ENCODE measurements around the gene SORD.
"Not testable (repeated sequence)": the region's sequence is repeated elsewhere in the genome, so short reads cannot be mapped to it uniquely, and the experiment has no call there.

SORD gene

GRCh38 chr15:45009046-45009445, 13.9 kb upstream of the SORD start:
- no peaks in the 10 kb centered on the region for H3K4me1 ChIP-seq (ENCODE audit: insufficient read depth, low read length)
- TF ChIP-seq EZH2 (IDR thresholded peaks at IDR 0.05; ENCODE audit: borderline replicate concordance, low read depth, low read length, severe bottlenecking): no peak
- TF ChIP-seq, protein P1, sequence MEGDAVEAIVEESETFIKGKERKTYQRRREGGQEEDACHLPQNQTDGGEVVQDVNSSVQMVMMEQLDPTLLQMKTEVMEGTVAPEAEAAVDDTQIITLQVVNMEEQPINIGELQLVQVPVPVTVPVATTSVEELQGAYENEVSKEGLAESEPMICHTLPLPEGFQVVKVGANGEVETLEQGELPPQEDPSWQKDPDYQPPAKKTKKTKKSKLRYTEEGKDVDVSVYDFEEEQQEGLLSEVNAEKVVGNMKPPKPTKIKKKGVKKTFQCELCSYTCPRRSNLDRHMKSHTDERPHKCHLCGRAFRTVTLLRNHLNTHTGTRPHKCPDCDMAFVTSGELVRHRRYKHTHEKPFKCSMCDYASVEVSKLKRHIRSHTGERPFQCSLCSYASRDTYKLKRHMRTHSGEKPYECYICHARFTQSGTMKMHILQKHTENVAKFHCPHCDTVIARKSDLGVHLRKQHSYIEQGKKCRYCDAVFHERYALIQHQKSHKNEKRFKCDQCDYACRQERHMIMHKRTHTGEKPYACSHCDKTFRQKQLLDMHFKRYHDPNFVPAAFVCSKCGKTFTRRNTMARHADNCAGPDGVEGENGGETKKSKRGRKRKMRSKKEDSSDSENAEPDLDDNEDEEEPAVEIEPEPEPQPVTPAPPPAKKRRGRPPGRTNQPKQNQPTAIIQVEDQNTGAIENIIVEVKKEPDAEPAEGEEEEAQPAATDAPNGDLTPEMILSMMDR (IDR thresholded peaks at IDR 0.05; ENCODE audit: borderline replicate concordance, extremely low read depth, low read length, poor library complexity, severe bottlenecking): no peak
- no peaks in the 10 kb centered on the region for H3K27me3 ChIP-seq (ENCODE audit: insufficient read depth, low read length, poor library complexity)
- no peaks in the 10 kb centered on the region for H4K20me1 ChIP-seq (ENCODE audit: insufficient read depth, low read length)
- ATAC-seq (ENCODE audit: insufficient read depth, low read depth) (no peak), DNase-seq (no peak)
- H3K9me3 ChIP-seq (ENCODE audit: insufficient read depth, low read length, severe bottlenecking): no peaks in the 10 kb centered on the region
- H2AFZ ChIP-seq (ENCODE audit: low read depth, low read length): no peak overlapping the region
- no peaks in the 10 kb centered on the region for H3K79me2 ChIP-seq (ENCODE audit: insufficient read depth, low read length)
- no peak overlapping the region for H3K4me3 ChIP-seq (ENCODE audit: low read depth in 1 of 2, low read length in 2 of 2)
- H3K27ac ChIP-seq (ENCODE audit: low read length): no peak overlapping the region
- no peak overlapping the region for H3K9ac ChIP-seq (ENCODE audit: low read depth, low read length)
- no peak overlapping the region for H3K4me2 ChIP-seq (ENCODE audit: insufficient read depth, low read length)
- H3K36me3 ChIP-seq (ENCODE audit: insufficient read depth, low read length): no peaks in the 10 kb centered on the region

DNA sequence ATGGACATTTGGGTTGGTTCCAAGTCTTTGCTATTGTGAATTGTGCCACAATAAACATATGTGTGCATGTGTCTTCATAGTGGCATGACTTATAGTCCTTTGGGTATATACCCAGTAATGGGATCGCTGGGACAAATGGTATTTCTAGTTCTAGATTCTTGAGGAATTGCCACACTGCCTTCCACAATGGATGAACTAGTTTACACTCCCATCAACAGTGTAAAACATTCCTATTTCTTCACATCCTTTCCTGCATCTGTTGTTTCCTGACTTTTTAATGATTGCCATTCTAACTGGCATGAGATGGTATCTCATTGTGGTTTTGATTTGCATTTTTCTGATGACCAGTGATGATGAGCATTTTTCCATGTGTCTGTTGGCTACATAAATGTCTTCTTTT, 7.9 kb upstream of the SORD start:
- DNase-seq; H3K27me3 ChIP-seq (ENCODE audit: insufficient read depth, low read length, poor library complexity); H3K4me3 ChIP-seq (ENCODE audit: low read depth in 1 of 2, low read length in 2 of 2); H2AFZ ChIP-seq (ENCODE audit: low read depth, low read length); H3K4me1 ChIP-seq (ENCODE audit: insufficient read depth, low read length); H3K9me3 ChIP-seq (ENCODE audit: insufficient read depth, low read length, severe bottlenecking); ATAC-seq (ENCODE audit: insufficient read depth, low read depth); H3K4me2 ChIP-seq (ENCODE audit: insufficient read depth, low read length); H3K36me3 ChIP-seq (ENCODE audit: insufficient read depth, low read length); H3K9ac ChIP-seq (ENCODE audit: low read depth, low read length); H3K27ac ChIP-seq (ENCODE audit: low read length); H3K79me2 ChIP-seq (ENCODE audit: insufficient read depth, low read length); H4K20me1 ChIP-seq (ENCODE audit: insufficient read depth, low read length): not testable (repeated sequence)

GRCh38 chr15:45020222-45020900, 2.6 kb upstream of the SORD start:
- H3K9me3 ChIP-seq (ENCODE audit: insufficient read depth, low read length, severe bottlenecking); H3K36me3 ChIP-seq (ENCODE audit: insufficient read depth, low read length): not testable (repeated sequence)

GRCh38 chr15:45020901-45021259, 2.1 kb upstream of the SORD start:
- Histone ChIP-seq H3K79me2 (ENCODE audit: insufficient read depth, low read length) (peaks cover 20% of the 10 kb centered on the region), H3K4me1 (ENCODE audit: insufficient read depth, low read length) (peaks cover 34% of the 10 kb centered on the region)
- H4K20me1 ChIP-seq (ENCODE audit: insufficient read depth, low read length); ATAC-seq (ENCODE audit: insufficient read depth, low read depth); DNase-seq; H3K4me2 ChIP-seq (ENCODE audit: insufficient read depth, low read length); H2AFZ ChIP-seq (ENCODE audit: low read depth, low read length); H3K27me3 ChIP-seq (ENCODE audit: insufficient read depth, low read length, poor library complexity); H3K27ac ChIP-seq (ENCODE audit: low read length); H3K9me3 ChIP-seq (ENCODE audit: insufficient read depth, low read length, severe bottlenecking); H3K9ac ChIP-seq (ENCODE audit: low read depth, low read length); H3K36me3 ChIP-seq (ENCODE audit: insufficient read depth, low read length); H3K4me3 ChIP-seq (ENCODE audit: low read depth in 1 of 2, low read length in 2 of 2): not testable (repeated sequence)

More at GRCh38 chr15:45020222-45020900, 2.6 kb upstream of the SORD start:
- ATAC-seq (ENCODE audit: insufficient read depth, low read depth); H3K27me3 ChIP-seq (ENCODE audit: insufficient read depth, low read length, poor library complexity); DNase-seq; H4K20me1 ChIP-seq (ENCODE audit: insufficient read depth, low read length); H3K27ac ChIP-seq (ENCODE audit: low read length); H3K4me3 ChIP-seq (ENCODE audit: low read depth in 1 of 2, low read length in 2 of 2); H2AFZ ChIP-seq (ENCODE audit: low read depth, low read length); H3K4me2 ChIP-seq (ENCODE audit: insufficient read depth, low read length); H3K9ac ChIP-seq (ENCODE audit: low read depth, low read length): not testable (repeated sequence)
- Histone ChIP-seq H3K4me1 (ENCODE audit: insufficient read depth, low read length) (peaks cover 30% of the 10 kb centered on the region), H3K79me2 (ENCODE audit: insufficient read depth, low read length) (peaks cover 18% of the 10 kb centered on the region)

DNA sequence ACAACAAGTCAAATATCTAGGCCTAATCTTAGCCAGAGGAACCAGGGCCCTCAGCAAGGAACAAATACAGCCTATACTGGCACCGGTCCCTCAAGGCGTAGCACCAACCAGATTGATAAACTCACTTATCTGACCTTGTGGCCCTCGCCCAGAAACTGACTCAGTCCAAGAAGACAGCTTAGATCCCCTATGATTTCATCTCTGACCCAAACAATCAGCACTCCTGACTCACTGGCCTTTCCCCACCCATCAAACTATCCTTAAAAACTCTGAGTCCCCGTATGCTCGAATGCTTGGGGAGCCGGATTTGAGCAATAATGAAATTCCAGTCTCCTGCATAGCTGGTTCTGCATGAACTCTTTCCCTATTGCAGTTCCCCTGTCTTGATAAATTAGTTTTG, 1.6 kb upstream of the SORD start:
- H3K27me3 ChIP-seq (ENCODE audit: insufficient read depth, low read length, poor library complexity): no peaks in the 10 kb centered on the region
- H2AFZ ChIP-seq (ENCODE audit: low read depth, low read length): no peak overlapping the region
- H3K4me1 ChIP-seq (ENCODE audit: insufficient read depth, low read length): peaks cover 38% of the 10 kb centered on the region
- H3K79me2 ChIP-seq (ENCODE audit: insufficient read depth, low read length): peaks cover 20% of the 10 kb centered on the region
- no peak overlapping the region for H3K4me3 ChIP-seq (ENCODE audit: low read depth in 1 of 2, low read length in 2 of 2)
- no peak for ATAC-seq (ENCODE audit: insufficient read depth, low read depth)
- H3K4me2 ChIP-seq (ENCODE audit: insufficient read depth, low read length): no peak overlapping the region
- H3K9ac ChIP-seq (ENCODE audit: low read depth, low read length): no peak overlapping the region
- H4K20me1 ChIP-seq (ENCODE audit: insufficient read depth, low read length): no peaks in the 10 kb centered on the region
- DNase-seq: no peak
- H3K27ac ChIP-seq (ENCODE audit: low read length): no peak overlapping the region
- H3K36me3 ChIP-seq (ENCODE audit: insufficient read depth, low read length): no peaks in the 10 kb centered on the region; the same call in 1 of the 2 replicates
- no peaks in the 10 kb centered on the region for H3K9me3 ChIP-seq (ENCODE audit: insufficient read depth, low read length, severe bottlenecking)
- TF ChIP-seq EZH2 (IDR thresholded peaks at IDR 0.05; ENCODE audit: borderline replicate concordance, low read depth, low read length, severe bottlenecking): no peak
- TF ChIP-seq, protein P1 (IDR thresholded peaks at IDR 0.05; ENCODE audit: borderline replicate concordance, extremely low read depth, low read length, poor library complexity, severe bottlenecking): no peak
